HCT116 (cell line): ENCODE data around the gene LRRC74A.

ENCODE experiments used
- ATF3 ChIP-seq: IDR thresholded peaks from 2 replicates; pipeline ENCODE4 v1.6.1; 2012
- EZH2 ChIP-seq: fragments of 200-600 bp; sonication (generic); IDR thresholded peaks from 2 replicates; pipeline ENCODE4 v1.6.1; 2017; ENCODE audit warnings: antibody characterized with exemption, mixed run types
- EZH2phosphoT487 ChIP-seq: fragments of 200-600 bp; IDR thresholded peaks from 2 replicates; pipeline ENCODE4 v1.6.1; 2018; ENCODE audit warnings: antibody characterized with exemption, borderline replicate concordance
- JUND ChIP-seq: IDR thresholded peaks from 2 replicates; pipeline ENCODE4 v1.6.1; 2012
- POLR2A ChIP-seq: IDR thresholded peaks from 2 replicates; pipeline ENCODE4 v1.7.0; 2011; ENCODE audit warnings: borderline replicate concordance; ENCODE audit not compliant: insufficient read depth, insufficient read length; ENCODE audit errors: extremely low read depth
- POLR2AphosphoS5 ChIP-seq: IDR thresholded peaks from 2 replicates; pipeline ENCODE4 v1.6.1; 2011; ENCODE audit warnings: mild to moderate bottlenecking, low read depth, low read length, moderate library complexity
- TF ChIP-seq, protein P1 (sequence below), 3 experiments: fragments of 200-600 bp in 1 of 3; sonication (generic) in 1 of 3; IDR thresholded peaks in 2 of 3; conservative IDR thresholded peaks in 1 of 3; 2 replicates each; pipeline ENCODE4 v1.5.1; 2012 to 2017; ENCODE audit warnings: low read depth in 2 of 3, low read length in 2 of 3, antibody characterized with exemption in 1 of 3, borderline replicate concordance in 1 of 3, control low read depth in 1 of 3, mild to moderate bottlenecking in 1 of 3, mixed read lengths in 1 of 3, mixed run types in 1 of 3, moderate library complexity in 1 of 3; ENCODE audit not compliant: insufficient read depth in 1 of 3
- TF ChIP-seq, protein P2 (sequence below): IDR thresholded peaks from 2 replicates; pipeline ENCODE4 v1.6.1; 2012
- TF ChIP-seq, protein P3 (sequence below): IDR thresholded peaks from 2 replicates; pipeline ENCODE4 v1.6.1; 2011; ENCODE audit warnings: mild to moderate bottlenecking, low read length, moderate library complexity; ENCODE audit not compliant: insufficient replicate concordance; ENCODE audit errors: extremely low read depth

DNA sequence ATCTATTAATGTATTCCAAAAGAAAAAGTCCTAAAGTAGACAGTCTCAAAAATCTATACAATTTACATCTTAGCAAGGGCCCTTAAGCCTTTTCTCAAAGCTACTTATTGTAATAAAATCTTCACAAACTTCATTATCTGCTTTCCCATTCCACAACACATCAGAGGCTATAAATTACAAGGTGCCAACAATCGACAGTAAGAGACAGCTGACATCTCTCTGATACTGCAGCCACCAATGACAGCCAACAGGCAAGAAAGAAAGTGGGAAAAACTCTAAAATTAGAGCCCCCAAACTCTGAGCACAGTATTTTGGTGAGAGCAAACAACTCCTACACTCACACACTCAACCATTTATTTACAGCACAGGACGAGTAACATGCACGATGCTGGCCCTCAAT, 15.7 kb upstream of the LRRC74A start:
- TF ChIP-seq ATF3 (no peak), POLR2AphosphoS5 (no peak), EZH2 (no peak), POLR2A (no peak), EZH2phosphoT487 (no peak), JUND (no peak)
- TF ChIP-seq, protein P1, sequence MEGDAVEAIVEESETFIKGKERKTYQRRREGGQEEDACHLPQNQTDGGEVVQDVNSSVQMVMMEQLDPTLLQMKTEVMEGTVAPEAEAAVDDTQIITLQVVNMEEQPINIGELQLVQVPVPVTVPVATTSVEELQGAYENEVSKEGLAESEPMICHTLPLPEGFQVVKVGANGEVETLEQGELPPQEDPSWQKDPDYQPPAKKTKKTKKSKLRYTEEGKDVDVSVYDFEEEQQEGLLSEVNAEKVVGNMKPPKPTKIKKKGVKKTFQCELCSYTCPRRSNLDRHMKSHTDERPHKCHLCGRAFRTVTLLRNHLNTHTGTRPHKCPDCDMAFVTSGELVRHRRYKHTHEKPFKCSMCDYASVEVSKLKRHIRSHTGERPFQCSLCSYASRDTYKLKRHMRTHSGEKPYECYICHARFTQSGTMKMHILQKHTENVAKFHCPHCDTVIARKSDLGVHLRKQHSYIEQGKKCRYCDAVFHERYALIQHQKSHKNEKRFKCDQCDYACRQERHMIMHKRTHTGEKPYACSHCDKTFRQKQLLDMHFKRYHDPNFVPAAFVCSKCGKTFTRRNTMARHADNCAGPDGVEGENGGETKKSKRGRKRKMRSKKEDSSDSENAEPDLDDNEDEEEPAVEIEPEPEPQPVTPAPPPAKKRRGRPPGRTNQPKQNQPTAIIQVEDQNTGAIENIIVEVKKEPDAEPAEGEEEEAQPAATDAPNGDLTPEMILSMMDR (IDR thresholded peaks at IDR 0.05 in 2 of 3, conservative IDR thresholded peaks at IDR 0.05 in 1 of 3; ENCODE audit: borderline replicate concordance in 1 of 3, insufficient read depth in 1 of 3, low read depth in 2 of 3, low read length in 2 of 3): no peak
- TF ChIP-seq, protein P2, sequence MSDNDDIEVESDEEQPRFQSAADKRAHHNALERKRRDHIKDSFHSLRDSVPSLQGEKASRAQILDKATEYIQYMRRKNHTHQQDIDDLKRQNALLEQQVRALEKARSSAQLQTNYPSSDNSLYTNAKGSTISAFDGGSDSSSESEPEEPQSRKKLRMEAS: no peak
- TF ChIP-seq, protein P3, sequence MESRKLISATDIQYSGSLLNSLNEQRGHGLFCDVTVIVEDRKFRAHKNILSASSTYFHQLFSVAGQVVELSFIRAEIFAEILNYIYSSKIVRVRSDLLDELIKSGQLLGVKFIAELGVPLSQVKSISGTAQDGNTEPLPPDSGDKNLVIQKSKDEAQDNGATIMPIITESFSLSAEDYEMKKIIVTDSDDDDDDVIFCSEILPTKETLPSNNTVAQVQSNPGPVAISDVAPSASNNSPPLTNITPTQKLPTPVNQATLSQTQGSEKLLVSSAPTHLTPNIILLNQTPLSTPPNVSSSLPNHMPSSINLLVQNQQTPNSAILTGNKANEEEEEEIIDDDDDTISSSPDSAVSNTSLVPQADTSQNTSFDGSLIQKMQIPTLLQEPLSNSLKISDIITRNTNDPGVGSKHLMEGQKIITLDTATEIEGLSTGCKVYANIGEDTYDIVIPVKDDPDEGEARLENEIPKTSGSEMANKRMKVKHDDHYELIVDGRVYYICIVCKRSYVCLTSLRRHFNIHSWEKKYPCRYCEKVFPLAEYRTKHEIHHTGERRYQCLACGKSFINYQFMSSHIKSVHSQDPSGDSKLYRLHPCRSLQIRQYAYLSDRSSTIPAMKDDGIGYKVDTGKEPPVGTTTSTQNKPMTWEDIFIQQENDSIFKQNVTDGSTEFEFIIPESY: no peak
